ENCODE results near the gene VPS51. TPM values are rescaled to one million over a fixed set of nuclear protein-coding genes. Genes with fewer than 3 reads are reported as not detected.

Gene VPS51
- total and polyA plus RNA-seq, 2 of the 4 experiments (the other 2 are of a cell fraction), result 56.3 to 113 TPM

GRCh38 chr11:65059959-65060824 is 35.8 kb upstream of the VPS51 start (continued):
- no peak for TF ChIP-seq FOS (IDR thresholded peaks at IDR 0.05; ENCODE audit: low read depth, low read length)

GRCh38 chr11:65060913-65061408 is 35.1 kb upstream of the VPS51 start:
- BruUV-seq (replicated peaks), result no TSS peak
- Histone ChIP-seq H3K4me2 (ENCODE audit: low read depth, low read length) (no peak overlapping the region), H3K9ac (ENCODE audit: low read depth, low read length) (no peak overlapping the region), H2BK15ac (ENCODE audit: low read depth, low read length) (no peak overlapping the region), H3K56ac (ENCODE audit: extremely low read depth, insufficient read depth, low read length) (no peak overlapping the region), H3K27ac (ENCODE audit: insufficient read depth, low read length) (no peak overlapping the region), H2AFZ (replicated peaks; ENCODE audit: low read length, poor library complexity) (peak overlapping the region; percentile 84), H2BK5ac (ENCODE audit: low read depth, low read length, poor library complexity, severe bottlenecking) (no peak overlapping the region), H2AK5ac (ENCODE audit: low read depth, low read length) (no peak overlapping the region), H3K4ac (ENCODE audit: low read depth, low read length) (0 out of 2 replicates have a peak overlapping the region, but pooled peaks have one; percentile 2), H3K9me3 (ENCODE audit: control insufficient read depth, insufficient read depth, low read length) (no peaks in the 10 kb centered on the region), H3K23ac (ENCODE audit: low read depth, low read length) (no peak overlapping the region), H4K20me1 (ENCODE audit: insufficient read depth, low read length) (no peaks in the 10 kb centered on the region), H3K36me3 (ENCODE audit: control insufficient read depth, insufficient read depth, low read length) (no peaks in the 10 kb centered on the region), H3K4me1 (ENCODE audit: control insufficient read depth, insufficient read depth, low read length) (no peaks in the 10 kb centered on the region), H3K9me1 (ENCODE audit: insufficient read depth, low read length) (peaks cover 5% of the 10 kb centered on the region; the same call in 1 of the 2 replicates), H2BK20ac (ENCODE audit: low read depth, low read length) (no peak overlapping the region), H3K27me3 (ENCODE audit: control insufficient read depth, insufficient read depth, low read length) (peaks cover 18% of the 10 kb centered on the region; the same call in 1 of the 2 replicates), H4K91ac (ENCODE audit: insufficient read depth, low read depth, low read length) (no peak overlapping the region), H3K4me3 (ENCODE audit: insufficient read depth, low read depth, low read length) (no peak overlapping the region), H4K5ac (ENCODE audit: low read depth, low read length) (no peak overlapping the region), H3K14ac (replicated peaks; ENCODE audit: low read depth, low read length) (no peak overlapping the region), H2AK9ac (replicated peaks; ENCODE audit: low read depth, low read length, poor library complexity) (peak overlapping the region; percentile 55), H4K8ac (ENCODE audit: low read depth in 2 of 2, low read length in 2 of 2) (no peak overlapping the region), H2BK120ac (ENCODE audit: low read depth, low read length) (no peak overlapping the region), H3K79me1 (ENCODE audit: low read depth in 1 of 2, low read length in 2 of 2) (no peaks in the 10 kb centered on the region), H3K18ac (ENCODE audit: low read depth, low read length) (no peak overlapping the region)
- CTCF ChIA-PET, result no interaction called here
- 59% methylated on average over 5 of the region's 9 CpGs; no CpG with 5 or more reads in 1 of the 2 experiments for WGBS, 2 experiments (ENCODE audit: extremely low coverage in 2 of 2, insufficient read length in 1 of 2)
- DNase-seq (no peak), ATAC-seq (ENCODE audit: low read depth) (0 out of 2 replicates have a peak, but pooled peaks have one; percentile 24)
- POLR2A ChIA-PET (ENCODE audit: unreplicated experiment), result no interaction called here
- intact Hi-C loops (cut with micrococcal nuclease) (no loop called here), in situ Hi-C loops (cut with MboI; ENCODE audit: low sequenced_read_pairs) (no loop called here), dilution Hi-C loops (cut with HindIII; ENCODE audit: low sequenced_read_pairs, unreplicated experiment) (no loop called here)
- TF ChIP-seq CTCF (conservative IDR thresholded peaks at IDR 0.05; ENCODE audit: low read depth, low read length) (no peak), BHLHE40 (IDR thresholded peaks at IDR 0.05; ENCODE audit: low read depth, low read length) (no peak), USF2 (IDR thresholded peaks at IDR 0.05; ENCODE audit: low read depth, low read length) (no peak), RFX5 (IDR thresholded peaks at IDR 0.05; ENCODE audit: low read depth, low read length) (no peak), POLR2A (IDR thresholded peaks at IDR 0.05; ENCODE audit: low read depth, low read length) (no peak), ELK1 (IDR thresholded peaks at IDR 0.05; ENCODE audit: borderline replicate concordance, low read depth, low read length) (no peak), MAFK (IDR thresholded peaks at IDR 0.05; ENCODE audit: low read depth, low read length) (no peak), FOS (IDR thresholded peaks at IDR 0.05; ENCODE audit: low read depth, low read length) (no peak), RCOR1 (IDR thresholded peaks at IDR 0.05; ENCODE audit: insufficient replicate concordance, low read length) (no peak), MAZ (IDR thresholded peaks at IDR 0.05; ENCODE audit: borderline replicate concordance, low read depth, low read length) (no peak), RAD21 (IDR thresholded peaks at IDR 0.05; ENCODE audit: low read length) (no peak), NFE2L2 (IDR thresholded peaks at IDR 0.05; ENCODE audit: low read depth, low read length) (no peak)

All from IMR-90 (cell line).